Measurements from ENCODE around the gene GPR137C. TPM values are rescaled to one million over a fixed set of nuclear protein-coding genes. Genes with fewer than 3 reads are reported as not detected.

Gene GPR137C
- total and polyA plus RNA-seq, 2 experiments from 2014 or later, result 1.7 to 2.5 TPM

DNA sequence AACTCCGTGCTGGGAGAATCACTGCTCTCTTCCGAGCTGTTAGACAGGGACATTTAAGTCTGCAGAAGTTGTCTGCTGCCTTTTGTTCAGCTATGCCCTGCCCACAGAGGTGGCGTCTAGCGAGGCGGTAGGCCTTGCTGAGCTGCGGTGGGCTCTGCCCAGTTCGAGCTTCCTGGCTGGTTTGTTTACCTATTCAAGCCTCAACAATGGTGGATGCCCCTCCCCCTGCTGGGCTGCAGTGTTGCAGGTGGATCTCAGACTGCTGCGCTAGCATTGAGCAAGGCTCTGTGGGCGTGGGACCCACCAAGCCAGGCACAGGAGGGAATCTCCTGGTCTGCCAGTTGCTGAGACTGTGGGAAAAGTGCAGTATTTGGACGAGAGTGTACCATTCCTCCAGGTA is 43.7 kb downstream of the GPR137C start:
- H4K20me1 ChIP-seq (ENCODE audit: insufficient read depth, poor library complexity, severe bottlenecking), result no peaks in the 10 kb centered on the region
- TF ChIP-seq, protein P1, sequence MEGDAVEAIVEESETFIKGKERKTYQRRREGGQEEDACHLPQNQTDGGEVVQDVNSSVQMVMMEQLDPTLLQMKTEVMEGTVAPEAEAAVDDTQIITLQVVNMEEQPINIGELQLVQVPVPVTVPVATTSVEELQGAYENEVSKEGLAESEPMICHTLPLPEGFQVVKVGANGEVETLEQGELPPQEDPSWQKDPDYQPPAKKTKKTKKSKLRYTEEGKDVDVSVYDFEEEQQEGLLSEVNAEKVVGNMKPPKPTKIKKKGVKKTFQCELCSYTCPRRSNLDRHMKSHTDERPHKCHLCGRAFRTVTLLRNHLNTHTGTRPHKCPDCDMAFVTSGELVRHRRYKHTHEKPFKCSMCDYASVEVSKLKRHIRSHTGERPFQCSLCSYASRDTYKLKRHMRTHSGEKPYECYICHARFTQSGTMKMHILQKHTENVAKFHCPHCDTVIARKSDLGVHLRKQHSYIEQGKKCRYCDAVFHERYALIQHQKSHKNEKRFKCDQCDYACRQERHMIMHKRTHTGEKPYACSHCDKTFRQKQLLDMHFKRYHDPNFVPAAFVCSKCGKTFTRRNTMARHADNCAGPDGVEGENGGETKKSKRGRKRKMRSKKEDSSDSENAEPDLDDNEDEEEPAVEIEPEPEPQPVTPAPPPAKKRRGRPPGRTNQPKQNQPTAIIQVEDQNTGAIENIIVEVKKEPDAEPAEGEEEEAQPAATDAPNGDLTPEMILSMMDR (IDR thresholded peaks at IDR 0.05; ENCODE audit: poor library complexity), result no peak
- no peak for TF ChIP-seq EZH2phosphoT487 (IDR thresholded peaks at IDR 0.05; ENCODE audit: low read depth, severe bottlenecking, unreplicated experiment)
- TF ChIP-seq EZH2 (IDR thresholded peaks at IDR 0.05; ENCODE audit: borderline replicate concordance), result no peak
- H3K27ac ChIP-seq, result no peak overlapping the region
- no peak for DNase-seq (ENCODE audit: low spot score)
- no peak overlapping the region for H3K4me2 ChIP-seq
- no peaks in the 10 kb centered on the region for H3K27me3 ChIP-seq
- H3K36me3 ChIP-seq (replicated peaks; ENCODE audit: insufficient read depth, low read depth), result no peaks in the 10 kb centered on the region
- no peaks in the 10 kb centered on the region for H3K79me2 ChIP-seq
- no peaks in the 10 kb centered on the region for H3K9me3 ChIP-seq (ENCODE audit: low read depth)
- H3K4me1 ChIP-seq (ENCODE audit: insufficient read depth), result no peaks in the 10 kb centered on the region
- no peak overlapping the region for H2AFZ ChIP-seq
- no peaks in the 10 kb centered on the region for H3K9me2 ChIP-seq (replicated peaks; ENCODE audit: insufficient read depth)
- WGBS (ENCODE audit: low lambda C conversion rate, missing lambda C conversion rate), result 89% methylated on average over 10 of the region's 10 CpGs
- H3K4me3 ChIP-seq, result no peak overlapping the region

DNA sequence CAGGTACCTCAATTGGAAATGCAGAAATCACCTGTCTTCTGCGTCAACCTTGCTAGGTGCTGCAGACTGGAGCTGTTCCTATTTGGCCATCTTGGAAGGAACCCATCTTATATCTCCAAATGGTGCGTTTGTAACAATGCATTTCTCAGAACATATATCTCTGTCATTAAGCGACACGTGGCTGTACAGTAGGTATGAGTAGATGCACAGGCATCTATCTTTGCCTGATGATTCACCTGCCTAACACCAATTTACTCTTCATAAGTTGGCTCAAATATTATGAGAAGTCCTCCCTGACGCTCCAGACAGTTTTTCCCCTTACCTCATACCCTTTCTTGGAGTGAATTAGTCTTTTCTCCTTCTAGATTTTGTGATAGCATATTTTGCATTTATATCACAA is 44.2 kb downstream of the GPR137C start:
- H3K4me3 ChIP-seq, result no peak overlapping the region
- no peaks in the 10 kb centered on the region for H3K27me3 ChIP-seq
- H3K27ac ChIP-seq, result no peak overlapping the region
- H3K79me2 ChIP-seq, result no peaks in the 10 kb centered on the region
- H3K36me3 ChIP-seq (replicated peaks; ENCODE audit: insufficient read depth, low read depth), result no peaks in the 10 kb centered on the region
- H4K20me1 ChIP-seq (ENCODE audit: insufficient read depth, poor library complexity, severe bottlenecking), result no peaks in the 10 kb centered on the region
- no peak overlapping the region for H3K4me2 ChIP-seq
- no peaks in the 10 kb centered on the region for H3K9me2 ChIP-seq (replicated peaks; ENCODE audit: insufficient read depth)
- DNase-seq (ENCODE audit: low spot score), result no peak
- TF ChIP-seq EZH2phosphoT487 (IDR thresholded peaks at IDR 0.05; ENCODE audit: low read depth, severe bottlenecking, unreplicated experiment), result no peak
- TF ChIP-seq, protein P1 (IDR thresholded peaks at IDR 0.05; ENCODE audit: poor library complexity), result no peak
- TF ChIP-seq EZH2 (IDR thresholded peaks at IDR 0.05; ENCODE audit: borderline replicate concordance), result no peak
- no peak overlapping the region for H2AFZ ChIP-seq
- WGBS (ENCODE audit: low lambda C conversion rate, missing lambda C conversion rate), result 94% methylated on average over 5 of the region's 5 CpGs
- H3K4me1 ChIP-seq (ENCODE audit: insufficient read depth), result no peaks in the 10 kb centered on the region
- no peaks in the 10 kb centered on the region for H3K9me3 ChIP-seq (ENCODE audit: low read depth)

DNA sequence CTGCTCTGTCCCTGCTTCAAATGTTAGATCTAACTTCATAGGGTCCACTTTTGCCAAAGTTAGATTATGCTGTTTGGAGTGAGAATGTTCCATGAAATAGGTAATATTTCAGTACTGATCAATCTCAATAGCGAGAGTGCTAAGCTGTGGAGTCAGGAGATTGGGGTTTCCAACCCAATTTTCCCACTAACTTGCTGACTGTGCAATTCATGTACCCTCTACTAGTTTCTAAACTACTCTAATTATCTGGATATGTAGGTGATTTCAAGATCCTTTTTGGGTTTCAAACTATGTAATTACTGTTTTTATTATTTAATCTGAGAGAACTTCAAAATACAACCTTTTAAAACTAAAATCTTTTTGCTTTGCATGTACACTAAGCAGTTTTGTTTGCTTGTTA is 45.9 kb downstream of the GPR137C start:
- WGBS (ENCODE audit: low lambda C conversion rate, missing lambda C conversion rate), result 93% methylated on average over 1 of the region's 1 CpG
- Histone ChIP-seq H3K4me1 (ENCODE audit: insufficient read depth) (no peaks in the 10 kb centered on the region), H3K9me2 (replicated peaks; ENCODE audit: insufficient read depth) (no peaks in the 10 kb centered on the region), H3K27ac (no peak overlapping the region), H3K4me2 (no peak overlapping the region), H3K4me3 (no peak overlapping the region), H2AFZ (no peak overlapping the region), H3K9me3 (ENCODE audit: low read depth) (no peaks in the 10 kb centered on the region), H3K27me3 (no peaks in the 10 kb centered on the region), H3K79me2 (no peaks in the 10 kb centered on the region), H4K20me1 (ENCODE audit: insufficient read depth, poor library complexity, severe bottlenecking) (no peaks in the 10 kb centered on the region), H3K36me3 (replicated peaks; ENCODE audit: insufficient read depth, low read depth) (no peaks in the 10 kb centered on the region)
- DNase-seq (ENCODE audit: low spot score), result no peak
- TF ChIP-seq EZH2phosphoT487 (IDR thresholded peaks at IDR 0.05; ENCODE audit: low read depth, severe bottlenecking, unreplicated experiment), result no peak
- TF ChIP-seq, protein P1 (IDR thresholded peaks at IDR 0.05; ENCODE audit: poor library complexity), result no peak
- no peak for TF ChIP-seq EZH2 (IDR thresholded peaks at IDR 0.05; ENCODE audit: borderline replicate concordance)

DNA sequence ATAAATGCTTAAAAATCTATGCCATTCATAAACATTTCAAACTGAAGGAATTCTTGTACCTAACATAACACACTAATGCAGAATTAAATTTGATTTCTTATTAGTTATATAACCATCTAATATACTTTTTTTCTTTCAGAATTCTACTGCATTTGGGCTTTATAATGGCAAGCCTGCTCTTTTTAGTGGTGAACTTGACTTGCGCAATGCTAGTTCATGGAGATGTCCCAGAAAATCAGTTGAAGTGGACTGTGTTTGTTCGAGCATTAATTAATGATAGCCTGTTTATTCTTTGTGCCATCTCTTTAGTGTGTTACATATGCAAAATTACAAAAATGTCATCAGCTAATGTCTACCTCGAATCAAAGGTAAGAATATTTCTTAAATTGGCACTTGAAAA is 47.3 kb downstream of the GPR137C start:
- no peak for DNase-seq (ENCODE audit: low spot score)
- Histone ChIP-seq H3K4me3 (no peak overlapping the region), H3K27ac (no peak overlapping the region), H3K9me3 (ENCODE audit: low read depth) (peaks cover 3% of the 10 kb centered on the region), H3K27me3 (no peaks in the 10 kb centered on the region), H3K4me1 (ENCODE audit: insufficient read depth) (no peaks in the 10 kb centered on the region), H4K20me1 (ENCODE audit: insufficient read depth, poor library complexity, severe bottlenecking) (no peaks in the 10 kb centered on the region), H3K9me2 (replicated peaks; ENCODE audit: insufficient read depth) (no peaks in the 10 kb centered on the region), H3K36me3 (replicated peaks; ENCODE audit: insufficient read depth, low read depth) (no peaks in the 10 kb centered on the region), H3K79me2 (no peaks in the 10 kb centered on the region), H3K4me2 (no peak overlapping the region), H2AFZ (no peak overlapping the region)
- WGBS (ENCODE audit: low lambda C conversion rate, missing lambda C conversion rate), result 98% methylated on average over 3 of the region's 3 CpGs
- TF ChIP-seq EZH2phosphoT487 (IDR thresholded peaks at IDR 0.05; ENCODE audit: low read depth, severe bottlenecking, unreplicated experiment) (no peak), EZH2 (IDR thresholded peaks at IDR 0.05; ENCODE audit: borderline replicate concordance) (no peak)
- TF ChIP-seq, protein P1 (IDR thresholded peaks at IDR 0.05; ENCODE audit: poor library complexity), result no peak

Measured in hepatocyte (in vitro differentiated cells).